Erythroblast (primary cell): ENCODE data around the gene NXPH4.

Experiments
- GATA1 ChIP-seq: IDR thresholded peaks from 2 replicates; pipeline ENCODE4 v1.6.1; 2011; ENCODE audit warnings: low read depth, mild to moderate bottlenecking, control low read depth, low read length, moderate library complexity
- POLR2A ChIP-seq: IDR thresholded peaks from 2 replicates; pipeline ENCODE4 v1.6.1; 2011; ENCODE audit warnings: mild to moderate bottlenecking, low read length

DNA sequence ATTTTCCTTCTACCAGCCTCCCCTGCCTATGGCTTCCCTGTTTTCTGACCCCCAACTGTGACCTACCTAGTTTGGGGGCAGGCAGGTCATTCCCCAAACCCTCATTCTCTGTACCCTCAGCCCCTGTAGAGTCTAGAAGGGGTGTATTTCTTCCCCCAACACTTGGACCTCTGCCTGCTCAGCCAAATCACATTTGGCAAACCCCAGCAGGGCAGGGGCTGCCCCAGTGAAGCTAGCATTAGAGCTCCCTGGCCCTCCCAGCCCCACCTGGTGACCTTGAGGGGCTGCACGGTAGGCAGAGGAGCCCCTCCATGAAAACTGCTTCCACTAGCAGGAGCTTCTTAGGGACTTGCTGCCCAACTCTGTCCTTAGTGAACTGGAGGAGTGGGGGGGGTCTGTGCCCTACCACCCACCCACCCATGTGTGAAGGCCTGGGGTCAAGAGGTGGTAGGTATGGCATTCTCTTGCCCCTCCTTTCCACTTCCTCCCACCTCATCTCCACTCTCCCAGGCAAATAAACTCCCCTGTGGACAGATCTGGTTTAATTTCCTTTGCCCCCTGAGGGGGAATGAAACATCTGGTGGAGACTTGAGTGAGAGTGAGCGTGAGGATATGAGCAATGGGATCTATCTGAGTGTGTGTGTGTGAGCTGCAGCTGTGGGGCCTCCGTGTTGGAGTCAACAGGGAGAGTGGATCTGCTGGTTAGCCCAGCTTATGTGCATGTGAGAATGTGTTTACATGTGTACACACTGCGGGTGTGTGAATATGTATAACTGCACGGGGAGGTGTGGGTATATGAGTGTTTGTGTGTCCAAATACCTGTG, 1.6 kb downstream of the NXPH4 start:
- TF ChIP-seq POLR2A (no peak), GATA1 (no peak)
